NCI-H2081 (cell line): Measurements from ENCODE around the gene TP73.

Experiments used
- DNase-seq, 2 experiments: peaks; one replicate each; lab custom pipeline; 2025; lab: John Stamatoyannopoulos, UW

TP73 gene

GRCh38 chr1:3783651-3784474, 131.5 kb downstream of the TP73 start:
- no peak for DNase-seq

GRCh38 chr1:3785045-3785444, 132.7 kb downstream of the TP73 start:
- DNase-seq = no peak

GRCh38 chr1:3785456-3786157, 133.3 kb downstream of the TP73 start:
- DNase-seq = no peak
